ENCODE data around the gene NLGN1.

DNA sequence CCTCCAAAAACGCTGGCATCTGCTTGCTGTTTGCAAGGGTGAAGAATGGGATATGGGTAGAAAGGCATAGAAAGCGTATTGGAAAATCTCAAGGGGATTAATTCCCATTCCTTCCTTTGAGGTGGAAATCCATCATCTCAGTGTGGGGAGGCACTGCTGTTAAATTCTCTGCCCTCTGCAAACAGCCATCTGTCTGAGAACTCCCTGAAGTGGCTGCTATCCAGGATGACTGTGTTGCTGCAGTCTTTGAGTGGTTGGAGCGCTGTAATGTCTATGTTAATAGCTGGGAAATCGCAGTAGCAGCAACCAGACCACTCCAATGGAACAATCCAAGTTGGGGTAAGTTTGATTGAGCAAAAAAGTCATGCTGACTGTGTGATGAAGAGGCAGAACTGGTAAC, 625.9 kb downstream of the NLGN1 start:
- TF ChIP-seq, protein P1, sequence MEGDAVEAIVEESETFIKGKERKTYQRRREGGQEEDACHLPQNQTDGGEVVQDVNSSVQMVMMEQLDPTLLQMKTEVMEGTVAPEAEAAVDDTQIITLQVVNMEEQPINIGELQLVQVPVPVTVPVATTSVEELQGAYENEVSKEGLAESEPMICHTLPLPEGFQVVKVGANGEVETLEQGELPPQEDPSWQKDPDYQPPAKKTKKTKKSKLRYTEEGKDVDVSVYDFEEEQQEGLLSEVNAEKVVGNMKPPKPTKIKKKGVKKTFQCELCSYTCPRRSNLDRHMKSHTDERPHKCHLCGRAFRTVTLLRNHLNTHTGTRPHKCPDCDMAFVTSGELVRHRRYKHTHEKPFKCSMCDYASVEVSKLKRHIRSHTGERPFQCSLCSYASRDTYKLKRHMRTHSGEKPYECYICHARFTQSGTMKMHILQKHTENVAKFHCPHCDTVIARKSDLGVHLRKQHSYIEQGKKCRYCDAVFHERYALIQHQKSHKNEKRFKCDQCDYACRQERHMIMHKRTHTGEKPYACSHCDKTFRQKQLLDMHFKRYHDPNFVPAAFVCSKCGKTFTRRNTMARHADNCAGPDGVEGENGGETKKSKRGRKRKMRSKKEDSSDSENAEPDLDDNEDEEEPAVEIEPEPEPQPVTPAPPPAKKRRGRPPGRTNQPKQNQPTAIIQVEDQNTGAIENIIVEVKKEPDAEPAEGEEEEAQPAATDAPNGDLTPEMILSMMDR (IDR thresholded peaks at IDR 0.05), result no peak
- no peak for TF ChIP-seq POLR2A (IDR thresholded peaks at IDR 0.05)
